Activated T-cell treated with anti-CD3 and anti-CD28 coated beads, Interleukin-2, amount 50 U/mL, for 72 hours (primary cell): ENCODE data around the gene PPP2R3B. TPM values are rescaled to one million over a fixed set of nuclear protein-coding genes. Genes with fewer than 3 reads are reported as not detected.

Experiments used
- ATAC-seq, 2 donors: fragments of 150-1000 bp; cut with Tn5 transposase; replicated peaks in 1 of 2; 2 replicates each; pipeline ENCODE4 v1.10.0; 2021; ENCODE audit warnings: moderate library complexity in 2 of 2, mild to moderate bottlenecking in 1 of 2
- DNase-seq, 2 donors: peaks; one replicate each; pipeline ENCODE4 v3.0.0; 2021 to 2022; ENCODE audit warnings: mixed read lengths in 1 of 2
- H3K27ac Mint-ChIP-seq: one replicate; pipeline ENCODE4 v1.8.0; 2022; ENCODE audit warnings: mild to moderate bottlenecking, moderate library complexity, mixed read lengths
- H3K27me3 Mint-ChIP-seq: one replicate; pipeline ENCODE4 v1.8.0; 2022; ENCODE audit warnings: low read depth, mixed read lengths
- H3K36me3 Mint-ChIP-seq, 2 donors: one replicate each; pipeline ENCODE4 v1.8.0; 2022; ENCODE audit warnings: mixed read lengths in 2 of 2, mild to moderate bottlenecking in 1 of 2; ENCODE audit not compliant: insufficient read depth in 2 of 2
- H3K4me1 Mint-ChIP-seq: one replicate; pipeline ENCODE4 v1.8.0; 2022; ENCODE audit warnings: low read depth, mixed read lengths
- H3K4me3 Mint-ChIP-seq, 2 donors: one replicate each; pipeline ENCODE4 v1.8.0; 2022; ENCODE audit warnings: mild to moderate bottlenecking in 2 of 2, mixed read lengths in 2 of 2, moderate library complexity in 2 of 2
- H3K9me3 Mint-ChIP-seq, 2 donors: one replicate each; pipeline ENCODE4 v1.8.0; 2022; ENCODE audit warnings: mixed read lengths in 2 of 2
- total RNA-seq, 2 donors: library from RNA; stranded (reverse); gene quantifications; one replicate each; pipeline ENCODE4 v1.2.3, GENCODE V29; 2022

PPP2R3B gene
- total RNA-seq, 2 donors from 2014 or later, result 44.7 to 50.1 TPM

GRCh38 chrX:373641-374471, 12.9 kb downstream of the PPP2R3B start:
- peak overlapping the region; percentile 81 to 91 for H3K4me3 Mint-ChIP-seq
- H3K4me1 Mint-ChIP-seq, result peaks cover 31% of the 10 kb centered on the region
- DNase-seq, result peak; percentile 48 to 55
- ATAC-seq, result peak; percentile 81 to 82
- peaks cover 1% of the 10 kb centered on the region in 2 donors for H3K36me3 Mint-ChIP-seq
- no peak overlapping the region for H3K27ac Mint-ChIP-seq
- H3K27me3 Mint-ChIP-seq, result peaks cover 32% of the 10 kb centered on the region
- H3K9me3 Mint-ChIP-seq, result no peaks in the 10 kb centered on the region

GRCh38 chrX:372856-373640, 13.7 kb downstream of the PPP2R3B start:
- no peaks in the 10 kb centered on the region for H3K9me3 Mint-ChIP-seq
- H3K4me1 Mint-ChIP-seq, result peaks cover 24% of the 10 kb centered on the region
- peak overlapping the region; percentile 68 to 69 for H3K4me3 Mint-ChIP-seq
- no peak overlapping the region for H3K27ac Mint-ChIP-seq
- H3K36me3 Mint-ChIP-seq, result peaks cover 1% of the 10 kb centered on the region in 2 donors
- DNase-seq (no peak), ATAC-seq (peak in 1 of 2 donors; percentile 12)
- peaks cover 32% of the 10 kb centered on the region for H3K27me3 Mint-ChIP-seq

GRCh38 chrX:371907-372306, 14.8 kb downstream of the PPP2R3B start:
- Mint-ChIP-seq H3K4me1 (peaks cover 22% of the 10 kb centered on the region), H3K27ac (no peak overlapping the region), H3K27me3 (peaks cover 32% of the 10 kb centered on the region), H3K9me3 (no peaks in the 10 kb centered on the region), H3K36me3 (peaks cover 1% of the 10 kb centered on the region in 2 donors), H3K4me3 (peak overlapping the region; percentile 61 to 73)
- ATAC-seq, result no peak
- no peak for DNase-seq

GRCh38 chrX:370963-371745, 15.6 kb downstream of the PPP2R3B start:
- ATAC-seq (no peak), DNase-seq (no peak)
- peaks cover 32% of the 10 kb centered on the region for H3K27me3 Mint-ChIP-seq
- H3K36me3 Mint-ChIP-seq, result peaks cover 1% of the 10 kb centered on the region in 2 donors
- no peak overlapping the region for H3K27ac Mint-ChIP-seq
- peaks cover 22% of the 10 kb centered on the region for H3K4me1 Mint-ChIP-seq
- H3K4me3 Mint-ChIP-seq, result peak overlapping the region; percentile 61 to 73
- no peaks in the 10 kb centered on the region for H3K9me3 Mint-ChIP-seq

GRCh38 chrX:370244-370962, 16.3 kb downstream of the PPP2R3B start:
- Mint-ChIP-seq H3K27me3 (peaks cover 27% of the 10 kb centered on the region), H3K9me3 (no peaks in the 10 kb centered on the region), H3K36me3 (peaks cover 1% of the 10 kb centered on the region in 2 donors), H3K27ac (no peak overlapping the region), H3K4me1 (peaks cover 22% of the 10 kb centered on the region), H3K4me3 (peak overlapping the region in 1 of 2 donors; percentile 53)
- no peak for ATAC-seq
- no peak for DNase-seq

- Mint-ChIP-seq H3K36me3 (peaks cover 1% of the 10 kb centered on the region in 2 donors), H3K4me3 (no peak overlapping the region), H3K4me1 (peaks cover 15% of the 10 kb centered on the region), H3K9me3 (no peaks in the 10 kb centered on the region), H3K27ac (no peak overlapping the region), H3K27me3 (peaks cover 20% of the 10 kb centered on the region)
- no peak for DNase-seq
- no peak for ATAC-seq
Measured at GRCh38 chrX:369563-370101, 17.1 kb downstream of the PPP2R3B start.

- Mint-ChIP-seq H3K4me1 (peaks cover 11% of the 10 kb centered on the region), H3K27ac (no peak overlapping the region), H3K4me3 (no peak overlapping the region), H3K27me3 (peaks cover 14% of the 10 kb centered on the region), H3K36me3 (peaks cover 1% of the 10 kb centered on the region in 2 donors), H3K9me3 (no peaks in the 10 kb centered on the region)
- no peak for ATAC-seq
- no peak for DNase-seq
Measured at GRCh38 chrX:368811-369562, 17.7 kb downstream of the PPP2R3B start.

GRCh38 chrX:367866-368265, 18.8 kb downstream of the PPP2R3B start:
- ATAC-seq, result no peak
- peaks cover 11% of the 10 kb centered on the region for H3K4me1 Mint-ChIP-seq
- DNase-seq, result no peak
- no peak overlapping the region for H3K27ac Mint-ChIP-seq
- H3K4me3 Mint-ChIP-seq, result no peak overlapping the region
- peaks cover 14% of the 10 kb centered on the region for H3K27me3 Mint-ChIP-seq
- H3K9me3 Mint-ChIP-seq, result no peaks in the 10 kb centered on the region
- H3K36me3 Mint-ChIP-seq, result peaks cover 1 to 5% of the 10 kb centered on the region in 2 donors

GRCh38 chrX:367349-367748, 19.4 kb downstream of the PPP2R3B start:
- no peak for DNase-seq
- H3K4me3 Mint-ChIP-seq, result no peak overlapping the region
- peaks cover 8% of the 10 kb centered on the region for H3K4me1 Mint-ChIP-seq
- H3K27ac Mint-ChIP-seq, result no peak overlapping the region
- no peak for ATAC-seq
- peaks cover 11% of the 10 kb centered on the region for H3K27me3 Mint-ChIP-seq
- H3K9me3 Mint-ChIP-seq, result no peaks in the 10 kb centered on the region
- peaks cover 1 to 7% of the 10 kb centered on the region in 2 donors for H3K36me3 Mint-ChIP-seq

GRCh38 chrX:363621-364375, 22.9 kb downstream of the PPP2R3B start:
- no peaks in the 10 kb centered on the region for H3K4me1 Mint-ChIP-seq
- no peaks in the 10 kb centered on the region for H3K27me3 Mint-ChIP-seq
- peaks cover 3% of the 10 kb centered on the region in 2 donors for H3K9me3 Mint-ChIP-seq
- DNase-seq, result no peak
- ATAC-seq, result no peak
- H3K4me3 Mint-ChIP-seq, result no peak overlapping the region
- H3K27ac Mint-ChIP-seq, result no peak overlapping the region
- H3K36me3 Mint-ChIP-seq, result peaks cover 14 to 29% of the 10 kb centered on the region in 2 donors

GRCh38 chrX:362937-363620, 23.6 kb downstream of the PPP2R3B start:
- Mint-ChIP-seq H3K27ac (no peak overlapping the region), H3K4me3 (no peak overlapping the region), H3K9me3 (peaks cover 3 to 5% of the 10 kb centered on the region in 2 donors), H3K4me1 (no peaks in the 10 kb centered on the region), H3K36me3 (peaks cover 17 to 32% of the 10 kb centered on the region in 2 donors), H3K27me3 (no peaks in the 10 kb centered on the region)
- ATAC-seq (no peak), DNase-seq (no peak)
